Hepatocyte (in vitro differentiated cells): Measurements from ENCODE around the gene RRP9. TPM values are rescaled to one million over a fixed set of nuclear protein-coding genes. Genes with fewer than 3 reads are reported as not detected.
"Not testable (repeated sequence)": the region's sequence is repeated elsewhere in the genome, so short reads cannot be mapped to it uniquely, and the experiment has no call there.

Experiments used
- DNase-seq: peaks from one replicate; pipeline ENCODE4 v3.0.0-alpha.2; 2016; ENCODE audit warnings: low spot score
- H2AFZ ChIP-seq: fragments of 200-600 bp; sonication (generic); 2 replicates; pipeline ENCODE4 v1.6.0; 2016; ENCODE audit warnings: antibody characterized with exemption, mild to moderate bottlenecking
- H3K27ac ChIP-seq: fragments of 200-600 bp; sonication (generic); 2 replicates; pipeline ENCODE4 v1.5.1; 2016; ENCODE audit warnings: mild to moderate bottlenecking
- H3K27me3 ChIP-seq: fragments of 200-600 bp; sonication (generic); 2 replicates; pipeline ENCODE4 v1.6.1; 2016
- H3K36me3 ChIP-seq: fragments of 200-600 bp; sonication (generic); replicated peaks from 2 replicates; pipeline ENCODE4 v1.5.1; 2016; ENCODE audit warnings: low read depth; ENCODE audit not compliant: insufficient read depth
- H3K4me1 ChIP-seq: fragments of 200-600 bp; sonication (generic); 2 replicates; pipeline ENCODE4 v1.5.1; 2016; ENCODE audit warnings: mild to moderate bottlenecking, moderate library complexity; ENCODE audit not compliant: insufficient read depth
- H3K4me2 ChIP-seq: fragments of 200-600 bp; sonication (generic); 2 replicates; pipeline ENCODE4 v1.6.0; 2016
- H3K4me3 ChIP-seq: fragments of 200-600 bp; sonication (generic); 2 replicates; pipeline ENCODE4 v1.5.1; 2016; ENCODE audit warnings: mild to moderate bottlenecking
- H3K79me2 ChIP-seq: fragments of 200-600 bp; sonication (generic); 2 replicates; pipeline ENCODE4 v1.6.0; 2017; ENCODE audit warnings: mild to moderate bottlenecking
- H3K9me2 ChIP-seq: fragments of 200-600 bp; sonication (generic); replicated peaks from 2 replicates; pipeline ENCODE4 v1.6.0; 2017; ENCODE audit warnings: mild to moderate bottlenecking; ENCODE audit not compliant: insufficient read depth
- H3K9me3 ChIP-seq: fragments of 200-600 bp; sonication (generic); 2 replicates; pipeline ENCODE4 v1.5.1; 2016; ENCODE audit warnings: low read depth, mild to moderate bottlenecking
- H4K20me1 ChIP-seq: fragments of 200-600 bp; sonication (generic); 2 replicates; pipeline ENCODE4 v1.6.0; 2016; ENCODE audit warnings: mild to moderate bottlenecking; ENCODE audit not compliant: insufficient read depth, poor library complexity, severe bottlenecking
- CTCF ChIP-seq: fragments of 200-600 bp; sonication (generic); IDR thresholded peaks from 2 replicates; pipeline ENCODE4 v1.5.1; 2016; ENCODE audit warnings: antibody characterized with exemption, mild to moderate bottlenecking; ENCODE audit not compliant: poor library complexity
- EZH2 ChIP-seq: fragments of 200-600 bp; sonication (generic); IDR thresholded peaks from 2 replicates; pipeline ENCODE4 v1.6.1; 2016; ENCODE audit warnings: antibody characterized with exemption, mild to moderate bottlenecking, borderline replicate concordance
- EZH2phosphoT487 ChIP-seq: fragments of 200-600 bp; sonication (generic); IDR thresholded peaks from one replicate; pipeline ENCODE4 v1.6.1; 2018; ENCODE audit warnings: antibody characterized with exemption, mild to moderate bottlenecking, low read depth, moderate library complexity; ENCODE audit not compliant: unreplicated experiment, severe bottlenecking
- WGBS: methylation state at CpG from one replicate; pipeline ENCODE4 v1.1.6; 2016; ENCODE audit warnings: low lambda C conversion rate; ENCODE audit errors: missing lambda C conversion rate; 5-methylcytosine and 5-hydroxymethylcytosine counted together
- polyA plus RNA-seq: library from polyadenylated mRNA; unstranded; fragments of >200 nt; fragmentation: Nextera tagmentation; extraction: Ambion mirVana; gene quantifications from 2 replicates; pipeline ENCODE4 v1.2.1, GENCODE V29; 2016
- total RNA-seq: library from RNA; depleted of rRNA; stranded (reverse); fragments of >200 nt; gene quantifications from 2 replicates; pipeline ENCODE4 v1.2.3, GENCODE V29; 2014

Gene RRP9
- total and polyA plus RNA-seq, 2 experiments from 2014 or later: 17.5 to 32.8 TPM

- Histone ChIP-seq H3K79me2 (no peaks in the 10 kb centered on the region), H4K20me1 (no peaks in the 10 kb centered on the region), H3K27ac (no peak overlapping the region), H3K4me3 (no peak overlapping the region), H2AFZ (no peak overlapping the region), H3K36me3 (no peaks in the 10 kb centered on the region), H3K4me1 (no peaks in the 10 kb centered on the region), H3K27me3 (no peaks in the 10 kb centered on the region), H3K4me2 (no peak overlapping the region), H3K9me2 (no peaks in the 10 kb centered on the region), H3K9me3 (no peaks in the 10 kb centered on the region)
- TF ChIP-seq EZH2phosphoT487: no peak
- TF ChIP-seq EZH2: no peak
- no peak for TF ChIP-seq CTCF
- WGBS: 64% methylated on average over 5 of the region's 5 CpGs
- DNase-seq: no peak
Measured at GRCh38 chr3:51916418-51916817, 25.3 kb downstream of the RRP9 start.

- Histone ChIP-seq H3K27me3 (no peaks in the 10 kb centered on the region), H2AFZ (no peak overlapping the region), H3K79me2 (no peaks in the 10 kb centered on the region), H3K9me2 (no peaks in the 10 kb centered on the region), H3K4me1 (no peaks in the 10 kb centered on the region), H3K27ac (no peak overlapping the region), H3K9me3 (no peaks in the 10 kb centered on the region), H4K20me1 (no peaks in the 10 kb centered on the region), H3K4me3 (no peak overlapping the region), H3K36me3 (no peaks in the 10 kb centered on the region), H3K4me2 (no peak overlapping the region)
- WGBS: 85% methylated on average over 4 of the region's 4 CpGs
- TF ChIP-seq EZH2phosphoT487 (no peak), CTCF (no peak), EZH2 (no peak)
- DNase-seq: no peak
Measured at GRCh38 chr3:51908026-51908425, 33.7 kb downstream of the RRP9 start.

GRCh38 chr3:51904034-51904823 lies 37.5 kb downstream of the RRP9 start:
- no peaks in the 10 kb centered on the region for H3K9me3 ChIP-seq
- no peak overlapping the region for H3K4me2 ChIP-seq
- H3K27me3 ChIP-seq: no peaks in the 10 kb centered on the region
- H3K27ac ChIP-seq: no peak overlapping the region
- H3K4me1 ChIP-seq: no peaks in the 10 kb centered on the region
- no peak for DNase-seq
- no peaks in the 10 kb centered on the region for H3K79me2 ChIP-seq
- H2AFZ ChIP-seq: no peak overlapping the region
- H3K36me3 ChIP-seq: no peaks in the 10 kb centered on the region
- no peak overlapping the region for H3K4me3 ChIP-seq
- H3K9me2 ChIP-seq: no peaks in the 10 kb centered on the region
- TF ChIP-seq CTCF (no peak), EZH2phosphoT487 (no peak), EZH2 (no peak)
- 93% methylated on average over 2 of the region's 2 CpGs for WGBS
- no peaks in the 10 kb centered on the region for H4K20me1 ChIP-seq

- H3K9me3 ChIP-seq, H3K9me2 ChIP-seq, H3K79me2 ChIP-seq, H3K27me3 ChIP-seq, H3K4me1 ChIP-seq, H4K20me1 ChIP-seq, DNase-seq, H2AFZ ChIP-seq, H3K4me2 ChIP-seq, H3K36me3 ChIP-seq, H3K4me3 ChIP-seq, H3K27ac ChIP-seq: not testable (repeated sequence)
- 76% methylated on average over 7 of the region's 7 CpGs for WGBS
Measured at GRCh38 chr3:51902361-51902760, 39.3 kb downstream of the RRP9 start.

- H3K4me1 ChIP-seq, H3K4me2 ChIP-seq, H3K79me2 ChIP-seq, H3K4me3 ChIP-seq, H3K27me3 ChIP-seq, H3K9me2 ChIP-seq, H3K36me3 ChIP-seq, DNase-seq, H3K9me3 ChIP-seq, H4K20me1 ChIP-seq, H3K27ac ChIP-seq, H2AFZ ChIP-seq: not testable (repeated sequence)
- 76% methylated on average over 7 of the region's 7 CpGs for WGBS
Measured at GRCh38 chr3:51900043-51900442, 41.7 kb downstream of the RRP9 start.
